Karpas-422 (cell line): ENCODE results near the gene PLA2R1. TPM values are rescaled to one million over a fixed set of nuclear protein-coding genes. Genes with fewer than 3 reads are reported as not detected.

Experiments
- DNase-seq: peaks from one replicate; pipeline ENCODE4 v3.0.0-alpha.2; 2015
- H2AFZ ChIP-seq: fragments of 200-600 bp; sonication (generic); 2 replicates; pipeline ENCODE4 v1.6.1; 2014; ENCODE audit warnings: antibody characterized with exemption, low read length, mixed read lengths
- H3K27ac ChIP-seq: fragments of 200-600 bp; sonication (generic); 2 replicates; pipeline ENCODE4 v1.5.1; 2014; ENCODE audit warnings: mild to moderate bottlenecking, low read length, moderate library complexity
- H3K27me3 ChIP-seq: fragments of 200-600 bp; sonication (generic); 2 replicates; pipeline ENCODE4 v1.6.1; 2014; ENCODE audit warnings: low read length, mixed read lengths
- H3K36me3 ChIP-seq: fragments of 200-600 bp; sonication (generic); 2 replicates; pipeline ENCODE4 v1.6.1; 2014; ENCODE audit warnings: low read length, mixed read lengths; ENCODE audit not compliant: insufficient read depth
- H3K4me1 ChIP-seq: fragments of 200-600 bp; sonication (generic); 2 replicates; pipeline ENCODE4 v1.6.1; 2014; ENCODE audit warnings: mild to moderate bottlenecking, low read length, mixed read lengths
- H3K4me2 ChIP-seq: fragments of 200-600 bp; sonication (generic); 2 replicates; pipeline ENCODE4 v1.6.1; 2014; ENCODE audit warnings: low read length, low read depth, mild to moderate bottlenecking; ENCODE audit not compliant: poor library complexity, severe bottlenecking
- H3K4me3 ChIP-seq: fragments of 200-600 bp; sonication (generic); 2 replicates; pipeline ENCODE4 v1.5.1; 2014; ENCODE audit warnings: mild to moderate bottlenecking, antibody characterized with exemption, low read length, mixed read lengths
- H3K79me2 ChIP-seq: fragments of 200-600 bp; sonication (generic); 2 replicates; pipeline ENCODE4 v1.6.1; 2014; ENCODE audit warnings: mild to moderate bottlenecking, low read length, mixed read lengths
- H3K9ac ChIP-seq: fragments of 200-600 bp; sonication (generic); 2 replicates; pipeline ENCODE4 v1.6.0; 2014; ENCODE audit warnings: low read length
- H3K9me2 ChIP-seq: fragments of 200-600 bp; sonication (generic), shearing (Covaris generic); replicated peaks from 2 replicates; pipeline ENCODE4 v1.6.0; 2014; ENCODE audit warnings: mild to moderate bottlenecking, low read length, moderate library complexity; ENCODE audit not compliant: insufficient read depth
- H3K9me3 ChIP-seq: fragments of 300-700, 200-600 bp; sonication (generic); 2 replicates; pipeline ENCODE4 v1.6.1; 2014; ENCODE audit warnings: low read length, mixed read lengths
- H4K20me1 ChIP-seq: fragments of 200-600 bp; sonication (generic); 2 replicates; pipeline ENCODE4 v1.6.1; 2014; ENCODE audit warnings: mild to moderate bottlenecking, antibody characterized with exemption, low read length, low read depth; ENCODE audit not compliant: insufficient read depth
- total RNA-seq: library from RNA; depleted of rRNA; stranded (reverse); fragments of >200 nt; shearing (Covaris generic); gene quantifications from 2 replicates; pipeline ENCODE4 v1.2.3, GENCODE V29; 2014; ENCODE audit warnings: low replicate concordance

PLA2R1 gene
- total RNA-seq, 1 experiment from 2014 or later = not detected

DNA sequence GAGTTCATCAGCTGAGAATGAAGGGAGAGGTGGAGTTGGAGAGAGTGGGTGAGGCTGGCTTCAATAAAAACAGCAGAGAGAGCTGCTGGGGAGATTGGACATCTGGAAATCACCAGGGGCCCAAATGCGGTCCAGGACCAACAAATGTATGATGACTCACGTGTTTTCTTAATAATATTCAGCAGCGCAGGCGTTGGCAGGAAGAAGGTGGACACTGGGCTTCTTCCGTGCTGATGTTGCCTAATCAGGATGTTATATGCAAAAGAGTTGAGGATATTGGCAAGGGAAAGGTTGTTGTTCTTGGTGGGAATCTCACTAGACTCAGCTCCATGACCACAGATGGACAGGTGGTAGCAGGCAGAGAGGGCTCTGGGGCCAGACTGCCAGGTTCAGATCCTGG lies 12.8 kb upstream of the PLA2R1 start:
- Histone ChIP-seq H3K9me2 (no peaks in the 10 kb centered on the region), H3K9me3 (no peaks in the 10 kb centered on the region), H3K4me2 (no peak overlapping the region), H3K36me3 (no peaks in the 10 kb centered on the region), H3K27ac (no peak overlapping the region), H3K79me2 (no peaks in the 10 kb centered on the region), H3K4me1 (no peaks in the 10 kb centered on the region), H4K20me1 (no peaks in the 10 kb centered on the region), H3K9ac (no peak overlapping the region), H2AFZ (no peak overlapping the region), H3K27me3 (no peaks in the 10 kb centered on the region), H3K4me3 (no peak overlapping the region)
- no peak for DNase-seq

DNA sequence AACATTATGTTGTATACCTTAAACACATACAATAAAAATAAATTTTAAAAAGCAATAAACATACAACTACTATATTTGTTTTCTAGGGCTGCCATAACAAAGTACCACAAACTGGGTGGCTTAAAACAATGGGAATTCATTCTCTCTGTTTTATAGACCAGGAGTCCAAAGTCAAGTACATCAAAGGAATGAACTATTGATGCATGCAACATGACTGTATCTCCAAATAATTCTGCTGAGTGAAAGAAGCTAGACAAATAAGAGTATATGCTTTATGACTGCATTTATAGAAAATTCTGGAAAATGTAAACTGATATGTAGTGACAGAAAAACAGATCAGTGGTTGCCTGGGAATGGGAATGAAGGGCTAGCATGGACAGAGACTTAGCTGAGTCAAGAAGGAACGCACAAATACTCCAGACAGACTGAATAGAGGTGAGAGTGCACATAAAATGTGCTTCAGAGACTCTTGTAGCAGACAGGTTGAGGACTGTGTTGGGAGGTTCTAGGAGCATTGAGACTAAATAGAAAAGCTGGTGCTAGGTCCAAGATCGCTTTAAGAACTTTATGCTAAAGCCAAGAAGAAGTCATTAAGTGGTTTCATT lies 11.0 kb upstream of the PLA2R1 start:
- DNase-seq = no peak
- H3K4me3 ChIP-seq = no peak overlapping the region

DNA sequence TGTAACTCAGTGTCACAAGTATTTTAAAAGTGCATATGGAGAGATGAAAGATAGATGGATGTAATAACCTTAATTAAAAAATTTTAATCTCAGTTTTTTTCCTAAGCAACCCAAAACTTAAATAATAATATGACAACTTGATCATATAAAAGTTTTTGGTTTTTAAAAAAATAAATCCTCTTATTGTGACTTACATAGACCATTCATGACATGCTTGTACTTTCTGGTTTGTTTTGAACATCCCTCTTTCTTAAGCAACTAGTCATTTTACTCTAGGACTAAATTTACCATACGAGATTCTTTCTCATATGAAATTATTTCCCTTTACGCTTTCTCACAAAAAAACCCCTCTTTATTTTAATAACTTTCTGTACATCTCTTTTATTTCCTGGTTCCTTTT lies 6.5 kb upstream of the PLA2R1 start:
- Histone ChIP-seq H3K4me3 (no peak overlapping the region), H3K9ac (no peak overlapping the region)
- DNase-seq = no peak

More for the DNA sequence above, 11.0 kb upstream of the PLA2R1 start:
- H3K4me2 ChIP-seq = no peak overlapping the region
- no peaks in the 10 kb centered on the region for H4K20me1 ChIP-seq
- no peaks in the 10 kb centered on the region for H3K9me2 ChIP-seq
- no peaks in the 10 kb centered on the region for H3K36me3 ChIP-seq
- H3K27me3 ChIP-seq = no peaks in the 10 kb centered on the region
- H3K4me1 ChIP-seq = no peaks in the 10 kb centered on the region
- H2AFZ ChIP-seq = no peak overlapping the region
- no peaks in the 10 kb centered on the region for H3K79me2 ChIP-seq
- no peak overlapping the region for H3K27ac ChIP-seq
- H3K9me3 ChIP-seq = no peaks in the 10 kb centered on the region
- no peak overlapping the region for H3K9ac ChIP-seq

DNA sequence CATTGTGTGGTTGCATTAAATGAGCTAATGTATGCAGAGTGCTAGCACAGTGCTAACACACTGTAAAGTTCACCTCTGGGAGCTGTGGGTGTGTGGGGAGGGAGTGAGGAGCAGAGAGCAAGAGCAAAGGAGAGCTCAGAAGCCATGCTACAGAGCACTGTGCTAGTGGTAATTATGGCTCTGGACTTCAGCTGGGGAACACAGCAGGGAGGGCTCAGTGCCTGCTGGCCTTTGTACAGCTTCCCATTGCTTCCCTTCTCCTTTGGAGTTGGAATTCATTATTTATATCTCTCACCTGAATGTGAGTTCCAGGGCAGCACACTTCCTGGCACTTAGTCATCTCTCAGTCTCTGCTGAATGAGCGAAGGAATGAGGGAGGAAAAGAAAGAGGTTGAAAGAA lies 2.5 kb upstream of the PLA2R1 start:
- H3K9me2 ChIP-seq = no peaks in the 10 kb centered on the region
- no peaks in the 10 kb centered on the region for H4K20me1 ChIP-seq
- H3K9ac ChIP-seq = no peak overlapping the region
- no peaks in the 10 kb centered on the region for H3K79me2 ChIP-seq
- H3K9me3 ChIP-seq = no peaks in the 10 kb centered on the region
- no peaks in the 10 kb centered on the region for H3K27me3 ChIP-seq
- DNase-seq = no peak
- no peaks in the 10 kb centered on the region for H3K36me3 ChIP-seq
- no peak overlapping the region for H3K27ac ChIP-seq
- H3K4me3 ChIP-seq = no peak overlapping the region
- H3K4me2 ChIP-seq = no peak overlapping the region
- H3K4me1 ChIP-seq = no peaks in the 10 kb centered on the region
- no peak overlapping the region for H2AFZ ChIP-seq

More for the DNA sequence above, 6.5 kb upstream of the PLA2R1 start:
- no peak overlapping the region for H3K4me2 ChIP-seq
- no peaks in the 10 kb centered on the region for H3K9me3 ChIP-seq
- H3K9me2 ChIP-seq = no peaks in the 10 kb centered on the region
- no peaks in the 10 kb centered on the region for H3K36me3 ChIP-seq
- H3K4me1 ChIP-seq = no peaks in the 10 kb centered on the region
- no peaks in the 10 kb centered on the region for H3K27me3 ChIP-seq
- H3K79me2 ChIP-seq = no peaks in the 10 kb centered on the region
- no peak overlapping the region for H3K27ac ChIP-seq
- no peak overlapping the region for H2AFZ ChIP-seq
- no peaks in the 10 kb centered on the region for H4K20me1 ChIP-seq

DNA sequence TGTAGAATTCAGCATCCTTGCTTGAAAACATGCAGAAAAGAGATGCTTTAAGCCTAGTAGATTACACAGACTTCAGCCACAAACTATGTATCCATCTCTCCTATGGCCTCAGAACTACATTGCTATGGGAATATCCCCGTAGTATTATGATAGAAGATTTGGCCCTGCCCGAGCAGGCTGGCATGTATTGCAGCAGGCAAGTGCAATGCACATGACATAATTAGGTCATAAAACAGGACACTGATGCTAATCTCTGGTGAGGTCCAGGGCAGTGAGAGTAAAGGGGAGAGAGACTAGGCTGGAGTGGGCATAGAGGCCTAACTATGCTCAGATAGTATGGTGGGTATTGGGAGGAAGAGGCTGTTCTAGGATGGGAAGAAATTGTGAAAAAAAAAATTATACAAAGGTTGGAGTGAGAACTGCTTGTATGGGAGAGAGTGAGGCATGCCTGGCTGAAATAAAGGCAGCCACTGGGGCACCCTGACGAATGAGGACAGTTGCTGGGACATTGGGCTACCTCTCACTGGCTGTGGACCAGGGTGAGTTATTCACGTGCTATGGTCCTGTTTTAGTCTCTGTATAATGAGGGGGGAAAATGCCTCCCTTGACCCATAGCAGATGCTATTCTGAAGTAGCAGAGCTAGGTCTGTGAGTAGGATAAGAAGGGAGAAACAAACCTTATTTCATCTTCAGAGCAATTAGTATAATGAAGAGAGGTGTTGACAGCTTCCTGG lies 1.6 kb upstream of the PLA2R1 start:
- Histone ChIP-seq H3K9ac (no peak overlapping the region), H4K20me1 (no peaks in the 10 kb centered on the region), H3K27ac (no peak overlapping the region), H3K4me1 (no peaks in the 10 kb centered on the region), H3K79me2 (no peaks in the 10 kb centered on the region), H2AFZ (no peak overlapping the region), H3K36me3 (no peaks in the 10 kb centered on the region), H3K4me3 (no peak overlapping the region), H3K27me3 (no peaks in the 10 kb centered on the region), H3K9me2 (no peaks in the 10 kb centered on the region), H3K9me3 (no peaks in the 10 kb centered on the region), H3K4me2 (no peak overlapping the region)
- no peak for DNase-seq

DNA sequence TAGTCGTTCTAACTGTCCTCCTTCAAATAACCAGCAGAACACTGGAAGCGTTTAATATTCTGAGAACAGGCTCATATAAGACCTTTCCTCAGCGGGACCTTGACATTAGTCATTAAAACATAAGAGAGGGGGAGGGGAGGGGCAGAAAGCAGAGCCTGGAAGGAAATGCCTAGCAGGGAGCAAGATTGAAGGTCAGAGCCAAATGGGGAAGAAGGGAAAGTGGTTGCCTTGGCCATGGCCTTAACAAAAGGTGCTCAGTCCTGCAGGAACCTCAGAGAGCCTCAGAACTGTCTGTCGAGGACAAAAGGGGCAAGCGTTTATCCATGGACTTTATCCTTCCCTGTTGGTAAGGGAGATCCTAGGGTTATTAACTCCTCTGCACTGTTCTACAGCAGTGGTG lies 856 bp upstream of the PLA2R1 start:
- Histone ChIP-seq H4K20me1 (no peaks in the 10 kb centered on the region), H3K36me3 (no peaks in the 10 kb centered on the region), H2AFZ (no peak overlapping the region), H3K9me2 (no peaks in the 10 kb centered on the region), H3K4me1 (no peaks in the 10 kb centered on the region), H3K27ac (no peak overlapping the region), H3K9me3 (no peaks in the 10 kb centered on the region), H3K4me3 (no peak overlapping the region), H3K27me3 (no peaks in the 10 kb centered on the region), H3K79me2 (no peaks in the 10 kb centered on the region), H3K4me2 (no peak overlapping the region), H3K9ac (no peak overlapping the region)
- DNase-seq = no peak

DNA sequence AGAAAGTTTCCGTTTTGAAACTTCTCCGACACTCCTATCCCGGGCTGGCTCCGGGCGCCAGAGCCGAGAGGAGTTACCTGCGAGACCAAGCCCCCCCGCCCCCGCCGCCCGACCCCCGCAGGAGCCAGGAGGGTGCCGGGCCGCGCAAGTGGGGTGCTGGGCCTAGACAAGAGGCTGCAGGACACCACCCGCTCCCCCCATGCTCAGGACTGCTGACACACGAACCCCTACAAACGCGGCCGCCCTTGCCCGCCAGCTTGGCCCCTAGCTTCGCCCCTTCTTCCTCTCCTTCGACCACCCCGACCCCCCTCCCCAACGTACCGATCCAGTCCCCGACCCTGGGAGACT lies 497 bp downstream of the PLA2R1 start:
- Histone ChIP-seq H3K27me3 (no peaks in the 10 kb centered on the region), H2AFZ (no peak overlapping the region), H3K9me2 (no peaks in the 10 kb centered on the region), H3K27ac (no peak overlapping the region), H3K4me1 (no peaks in the 10 kb centered on the region), H3K4me3 (no peak overlapping the region), H3K79me2 (no peaks in the 10 kb centered on the region), H4K20me1 (no peaks in the 10 kb centered on the region), H3K9ac (no peak overlapping the region), H3K36me3 (no peaks in the 10 kb centered on the region), H3K4me2 (no peak overlapping the region), H3K9me3 (no peaks in the 10 kb centered on the region)
- no peak for DNase-seq

DNA sequence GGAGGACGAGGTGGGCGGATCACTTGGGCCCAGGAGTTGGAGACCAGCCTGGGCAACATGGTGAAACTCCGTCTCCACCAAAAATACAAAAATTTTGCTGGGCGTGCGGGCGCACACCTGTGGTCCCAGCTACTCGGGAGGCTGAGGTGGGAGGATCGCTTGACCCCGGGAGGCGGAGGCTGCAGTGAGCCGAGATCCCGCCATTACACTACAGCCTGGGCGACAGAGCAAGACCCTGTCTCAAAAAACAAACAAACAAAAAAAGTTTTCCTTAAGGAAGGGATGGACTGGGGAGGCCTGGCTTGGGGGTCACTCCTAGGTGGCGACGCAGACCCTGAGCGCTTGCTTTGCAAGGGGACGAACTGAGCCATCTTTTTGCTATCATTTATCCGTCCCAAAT lies 882 bp downstream of the PLA2R1 start:
- Histone ChIP-seq H3K4me3 (no peak overlapping the region), H3K27me3 (no peaks in the 10 kb centered on the region), H3K79me2 (no peaks in the 10 kb centered on the region), H2AFZ (no peak overlapping the region), H3K4me1 (no peaks in the 10 kb centered on the region), H3K4me2 (no peak overlapping the region), H3K27ac (no peak overlapping the region), H4K20me1 (no peaks in the 10 kb centered on the region), H3K36me3 (no peaks in the 10 kb centered on the region), H3K9ac (no peak overlapping the region), H3K9me2 (no peaks in the 10 kb centered on the region), H3K9me3 (no peaks in the 10 kb centered on the region)
- DNase-seq = no peak
